ENCODE data around the gene NFE2.
"Not testable (repeated sequence)": the region's sequence is repeated elsewhere in the genome, so short reads cannot be mapped to it uniquely, and the experiment has no call there.

NFE2 gene

GRCh38 chr12:54304187-54304810 is 3.5 kb upstream of the NFE2 start:
- DNase-seq: no peak

DNA sequence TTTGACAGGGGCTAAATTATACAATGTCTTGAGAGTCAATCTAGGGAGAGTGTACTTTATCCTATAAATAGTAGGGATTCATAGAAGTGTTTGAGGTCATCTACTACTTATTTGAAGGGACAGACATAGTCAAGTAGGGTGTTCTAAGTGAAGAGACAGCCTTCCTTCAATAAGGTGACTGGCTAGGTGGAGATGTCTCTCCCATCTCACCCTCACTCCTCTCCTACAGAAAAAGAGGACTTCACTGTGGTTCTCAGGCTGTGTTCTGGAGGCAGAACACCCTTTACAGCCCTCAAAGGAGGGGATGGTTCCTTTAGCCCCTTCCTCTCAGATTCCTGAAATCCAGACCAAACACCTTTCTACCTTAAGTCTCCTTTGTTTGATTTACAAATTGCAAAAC is 2.8 kb upstream of the NFE2 start:
- no peak for DNase-seq

- no peak for DNase-seq
These were observed 723 bp upstream of the NFE2 start for GRCh38 chr12:54301428-54302048.

DNA sequence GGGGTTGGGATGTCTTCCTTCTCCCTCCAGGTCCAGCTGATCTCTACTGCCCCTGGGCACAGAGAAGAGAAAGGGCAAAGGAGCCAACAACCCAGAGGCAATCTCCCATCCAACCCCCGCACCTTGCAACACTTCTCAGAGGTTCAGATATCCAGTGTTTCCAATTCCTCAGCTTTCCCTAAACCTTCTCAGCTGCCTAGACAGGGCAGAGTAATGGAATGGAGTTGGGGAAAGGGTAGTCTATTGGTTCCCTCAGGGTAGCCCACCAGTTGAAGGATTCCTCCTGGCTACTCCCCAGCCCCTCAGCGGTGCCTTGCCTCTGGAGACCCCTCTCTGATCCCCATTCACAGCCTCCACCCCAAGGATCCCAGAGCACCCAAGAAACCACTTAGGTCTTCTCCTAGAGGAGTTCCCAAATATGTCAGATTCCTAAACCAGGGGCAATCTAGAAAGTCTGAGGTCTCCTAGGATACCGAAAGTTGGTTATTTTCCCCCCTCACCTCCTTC is 537 bp downstream of the NFE2 start:
- no peak for DNase-seq

- DNase-seq: no peak
These were observed 1.1 kb downstream of the NFE2 start for GRCh38 chr12:54299515-54300224.

DNA sequence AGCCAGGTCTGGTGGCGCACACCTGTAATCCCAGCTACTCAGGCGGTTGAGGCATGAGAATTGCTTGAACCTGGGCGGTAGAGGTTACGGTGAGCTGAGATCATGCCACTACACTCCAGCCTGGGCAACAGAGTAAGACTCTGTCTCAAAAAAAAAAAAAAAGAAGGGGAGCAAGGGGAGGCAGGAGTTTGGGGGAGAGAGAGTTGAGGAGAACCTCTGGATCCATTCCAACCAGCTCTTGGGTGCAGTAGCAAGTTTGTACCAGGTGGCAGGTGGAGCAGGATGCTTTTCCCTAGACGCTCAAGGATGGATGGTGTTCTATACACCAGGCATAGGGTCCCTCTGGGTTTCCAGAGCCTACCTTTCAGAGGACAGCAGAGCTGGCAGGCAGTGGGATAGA is 1.9 kb downstream of the NFE2 start:
- no peak for DNase-seq

DNA sequence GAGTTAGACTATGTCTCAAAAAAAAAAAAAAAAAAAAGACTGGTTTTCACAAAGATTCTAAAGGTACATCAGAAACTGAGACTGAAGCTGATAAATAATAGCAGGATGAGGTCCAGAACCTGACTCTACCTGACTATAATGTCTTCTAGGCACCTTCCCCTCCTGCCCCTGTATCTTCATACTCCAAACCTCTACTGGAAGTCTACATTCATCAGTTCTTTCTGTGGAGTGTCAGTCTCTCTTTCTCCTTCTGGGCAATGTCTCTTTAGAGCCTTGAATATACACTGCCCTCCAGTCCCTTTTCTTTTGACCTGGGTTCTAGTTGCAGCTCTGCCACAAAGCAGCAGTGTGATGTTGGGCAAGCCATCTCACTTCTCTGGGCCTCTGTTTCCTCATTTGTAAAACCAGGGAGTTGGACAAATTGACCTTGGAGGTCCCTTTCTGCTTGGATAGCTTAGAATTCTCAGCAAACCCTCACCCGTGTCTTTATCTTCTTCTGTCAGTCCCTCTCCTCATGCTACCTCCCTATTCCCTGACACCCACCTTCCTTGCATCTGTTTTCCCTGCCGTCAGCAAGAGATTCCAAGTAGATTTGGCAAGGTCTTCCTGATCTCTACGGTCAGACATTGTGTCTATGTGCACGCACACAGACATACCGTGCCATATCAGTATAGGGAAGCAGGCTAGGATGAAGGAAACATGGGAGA is 4.3 kb downstream of the NFE2 start:
- DNase-seq: no peak

GRCh38 chr12:54294953-54295566 is 5.8 kb downstream of the NFE2 start:
- no peak for DNase-seq

GRCh38 chr12:54294152-54294952 is 6.5 kb downstream of the NFE2 start:
- DNase-seq: peak; percentile 64

- no peak for DNase-seq
These were observed 7.9 kb downstream of the NFE2 start for GRCh38 chr12:54292931-54293241.

DNA sequence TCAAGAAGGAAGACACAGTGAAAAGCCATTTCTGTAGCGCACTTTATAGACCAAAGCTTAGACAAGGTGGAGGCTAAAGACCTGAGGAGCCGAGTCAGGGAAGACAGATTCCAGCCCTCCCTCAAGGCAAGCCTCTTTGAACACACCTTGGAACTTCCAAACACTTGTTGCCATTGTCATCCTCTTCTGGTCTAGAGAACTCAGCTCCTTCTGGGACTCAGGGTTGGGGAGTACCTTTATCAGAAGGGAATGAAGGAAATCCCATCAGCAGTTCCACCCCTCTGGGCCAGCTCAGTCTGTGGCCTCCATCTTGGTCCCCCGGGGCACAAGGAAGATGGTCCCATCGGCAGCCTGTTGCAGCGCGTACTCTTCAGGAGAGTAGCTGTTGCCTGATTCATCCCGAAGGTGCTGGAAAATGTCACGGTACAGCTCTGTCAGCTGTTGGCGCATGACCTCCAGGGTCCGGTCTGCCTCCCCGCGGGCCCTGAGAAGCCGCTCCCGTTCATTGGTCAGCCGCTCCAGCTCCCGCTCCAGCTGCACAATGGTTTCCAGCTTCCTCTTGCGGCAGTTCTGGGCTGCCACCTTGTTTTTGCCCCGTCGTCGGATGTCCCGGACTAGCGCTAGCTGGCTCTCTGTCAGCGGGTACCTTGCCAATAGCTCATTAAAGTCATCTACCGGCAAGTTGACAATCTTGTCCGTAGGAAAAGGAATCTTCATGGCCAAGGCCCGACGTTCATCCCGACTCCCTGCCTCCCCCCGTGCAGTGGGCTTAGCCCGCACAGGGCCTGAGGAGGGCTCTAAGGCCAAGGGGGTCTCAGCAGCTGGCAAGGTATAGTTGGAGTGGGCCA is 8.5 kb downstream of the NFE2 start:
- DNase-seq: no peak

DNA sequence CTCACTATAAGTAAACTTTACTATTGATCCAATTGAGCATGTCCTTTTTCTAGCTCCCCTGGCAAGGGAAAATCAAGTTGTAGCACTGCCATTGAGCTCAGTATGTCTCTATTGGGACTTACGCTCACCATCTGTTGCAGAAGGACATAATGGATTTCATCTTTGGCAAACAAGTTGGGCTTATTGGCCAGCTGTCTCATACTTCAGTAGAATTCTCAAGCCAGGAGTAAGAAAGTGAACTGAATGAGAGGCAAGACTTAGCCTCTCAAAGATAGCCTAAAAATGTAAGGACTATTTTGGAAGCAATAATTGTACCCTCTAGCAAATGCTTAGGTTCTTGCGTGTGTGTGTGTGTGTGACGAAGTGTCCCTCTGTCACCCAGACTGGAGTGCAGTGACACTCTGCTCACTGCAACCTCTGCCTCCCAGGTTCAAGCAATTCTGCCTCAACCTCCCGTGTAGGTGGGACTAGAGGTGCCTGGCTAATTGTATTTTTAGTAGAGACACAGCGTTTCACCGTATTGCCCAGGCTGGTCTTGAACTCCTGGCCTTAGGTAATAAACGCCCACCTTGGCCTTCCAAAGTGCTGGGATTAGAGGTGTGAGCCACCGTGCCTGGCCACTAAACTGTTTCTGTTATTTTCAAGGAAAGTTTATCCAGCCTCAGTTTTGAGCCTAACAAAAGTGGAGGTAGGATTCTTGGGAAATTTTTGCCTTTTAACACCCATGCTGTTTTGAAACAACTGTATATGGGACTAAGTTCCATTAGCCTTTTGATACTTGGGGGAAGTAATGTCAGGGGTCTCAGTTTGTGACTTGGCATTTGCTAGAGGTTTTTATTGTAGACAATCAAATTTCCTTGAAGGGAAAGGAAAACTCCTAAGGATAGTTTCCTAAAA is 13.3 kb downstream of the NFE2 start:
- peak; percentile 21 for DNase-seq

GRCh38 chr12:54286042-54287030 is 14.5 kb downstream of the NFE2 start:
- no peak for DNase-seq

DNA sequence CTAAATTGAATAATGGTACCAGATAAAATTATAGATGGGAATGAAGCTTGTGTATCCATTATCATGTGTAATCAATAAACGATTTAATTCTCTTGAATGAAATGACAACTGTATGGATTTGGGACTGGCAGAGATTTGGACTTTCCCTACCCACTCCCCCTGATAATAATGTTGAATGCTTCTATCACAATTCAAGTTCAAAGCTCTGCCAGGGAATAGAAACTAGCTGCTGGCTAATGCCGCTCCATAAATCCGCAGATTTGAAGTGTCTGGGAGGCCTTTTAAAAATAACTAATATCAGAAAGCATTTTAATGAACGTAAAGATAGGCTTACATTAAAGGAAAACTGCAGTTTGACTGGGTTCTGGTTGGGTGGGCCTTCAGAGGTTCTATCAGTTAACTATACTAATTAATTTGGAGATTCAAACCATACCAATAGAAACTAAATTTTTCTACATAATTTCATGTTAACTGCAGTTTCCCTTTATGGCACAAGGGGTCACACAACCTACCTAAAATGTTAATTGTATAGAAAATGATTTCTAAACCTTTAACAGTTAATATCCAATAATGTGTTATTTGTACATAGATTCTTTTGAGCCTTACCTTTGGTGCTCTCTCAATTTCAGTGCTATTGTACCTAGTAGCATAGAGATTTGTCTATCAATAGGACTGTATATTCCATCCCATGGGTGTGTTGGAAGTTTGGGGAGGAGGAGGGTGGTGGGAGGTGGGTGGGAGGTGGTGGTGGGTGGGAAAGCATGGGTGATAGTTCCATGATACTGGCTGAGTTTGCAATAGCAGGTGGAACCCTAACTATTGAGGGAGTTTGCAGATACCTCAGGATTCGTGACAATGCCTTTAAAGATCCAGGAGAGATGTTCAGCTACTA is 15.4 kb downstream of the NFE2 start:
- DNase-seq: no peak

DNA sequence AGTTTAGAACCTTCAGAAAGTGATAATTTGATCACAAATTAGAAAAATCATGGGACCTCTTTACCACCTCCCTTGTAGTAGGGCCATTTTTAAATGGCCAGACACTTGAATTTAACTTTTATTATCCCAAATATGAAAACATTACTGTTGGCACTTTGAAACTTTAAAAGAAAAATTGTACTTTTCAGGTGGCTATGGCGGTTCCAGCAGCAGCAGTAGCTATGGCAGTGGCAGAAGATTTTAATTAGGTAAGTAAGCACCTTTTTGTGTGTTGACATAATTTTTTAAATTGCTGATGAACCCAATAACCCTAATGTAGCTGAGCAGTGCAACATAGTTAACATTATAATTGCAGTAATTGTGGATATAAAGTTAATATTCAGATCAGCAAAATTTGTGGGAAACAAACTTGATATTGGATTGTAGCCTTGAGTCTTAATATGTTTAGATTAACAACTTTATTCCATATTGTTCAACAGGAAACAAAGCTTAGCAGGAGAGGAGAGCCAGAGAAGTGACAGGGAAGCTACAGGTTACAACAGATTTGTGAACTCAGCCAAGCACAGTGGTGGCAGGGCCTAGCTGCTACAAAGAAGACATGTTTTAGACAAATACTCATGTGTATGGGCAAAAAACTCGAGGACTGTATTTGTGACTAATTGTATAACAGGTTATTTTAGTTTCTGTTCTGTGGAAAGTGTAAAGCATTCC is 16.6 kb downstream of the NFE2 start:
- not testable (repeated sequence) for DNase-seq

- DNase-seq: peak; percentile 52
These were observed 17.7 kb downstream of the NFE2 start for GRCh38 chr12:54282949-54283593.

DNA sequence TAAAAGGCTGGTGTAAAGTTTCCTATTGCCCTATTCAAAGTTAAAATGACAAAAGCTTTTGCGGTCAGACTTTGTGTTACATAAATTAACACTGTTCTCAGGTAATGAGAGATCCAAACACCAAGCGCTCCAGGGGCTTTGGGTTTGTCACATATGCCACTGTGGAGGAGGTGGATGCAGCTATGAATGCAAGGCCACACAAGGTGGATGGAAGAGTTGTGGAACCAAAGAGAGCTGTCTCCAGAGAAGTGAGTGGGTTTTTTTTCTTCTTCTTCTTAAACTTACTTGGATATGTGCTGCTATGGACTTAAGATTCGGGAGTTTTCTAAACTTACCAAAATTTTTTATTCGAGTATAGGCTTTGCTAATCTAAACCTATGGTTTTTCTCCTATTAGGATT is 19.1 kb downstream of the NFE2 start:
- DNase-seq: not testable (repeated sequence)
